CD14-positive monocyte (primary cell): Measurements from ENCODE around the gene SSBP2. TPM values are rescaled to one million over a fixed set of nuclear protein-coding genes. Genes with fewer than 3 reads are reported as not detected.
A peak's percentile ranks its signal among the peaks of the same experiment; 100 is the strongest.

ENCODE experiments used
- DNase-seq, 3 donors: peaks; one replicate each; pipeline ENCODE4 v3.0.0-alpha.2; 2011 to 2022
- H2AFZ ChIP-seq: 2 replicates; pipeline ENCODE4 v1.6.0; 2012; ENCODE audit warnings: mild to moderate bottlenecking, low read depth, low read length, inconsistent platforms; ENCODE audit not compliant: insufficient read depth, poor library complexity, severe bottlenecking
- H3K27ac ChIP-seq, 2 donors: 1 replicate in 1 of 2; 2 replicates in 1 of 2; pipeline ENCODE4 v1.5.1; 2012 to 2013; ENCODE audit warnings: low read length in 2 of 2, control low read depth in 1 of 2, inconsistent platforms in 1 of 2, low read depth in 1 of 2, mild to moderate bottlenecking in 1 of 2
- H3K27me3 ChIP-seq, 2 donors: one replicate each; pipeline versions ENCODE4 v1.6.0 to v1.6.1; 2011 to 2013; ENCODE audit warnings: low read length in 2 of 2; ENCODE audit not compliant: control insufficient read depth in 2 of 2, insufficient read depth in 2 of 2
- H3K36me3 ChIP-seq, 2 donors: replicated peaks in 1 of 2; 1 replicate in 1 of 2; 2 replicates in 1 of 2; pipeline versions ENCODE4 v1.5.1 to v1.6.1; 2012 to 2013; ENCODE audit warnings: low read length in 2 of 2, control low read depth in 1 of 2, inconsistent platforms in 1 of 2, mild to moderate bottlenecking in 1 of 2; ENCODE audit not compliant: insufficient read depth in 2 of 2, control insufficient read depth in 1 of 2
- H3K4me1 ChIP-seq, 2 donors: 1 replicate in 1 of 2; 2 replicates in 1 of 2; pipeline versions ENCODE4 v1.5.1 to v1.6.1; 2012 to 2013; ENCODE audit warnings: low read length in 2 of 2, control low read depth in 1 of 2, inconsistent platforms in 1 of 2, mild to moderate bottlenecking in 1 of 2, moderate library complexity in 1 of 2; ENCODE audit not compliant: insufficient read depth in 2 of 2, control insufficient read depth in 1 of 2
- H3K4me2 ChIP-seq: replicated peaks from 2 replicates; pipeline ENCODE3; 2012; ENCODE audit warnings: low read length, moderate library complexity, mild to moderate bottlenecking; ENCODE audit not compliant: poor library complexity, severe bottlenecking; ENCODE audit errors: extremely low read depth
- H3K4me3 ChIP-seq, 3 experiments: fragments of 200-600 bp in 1 of 3; sonication (generic) in 1 of 3; replicated peaks in 1 of 3; 1 replicate in 2 of 3; 2 replicates in 1 of 3; pipeline ENCODE4 v1.5.1; 2011 to 2013; ENCODE audit warnings: low read length in 3 of 3, mild to moderate bottlenecking in 3 of 3, control low read depth in 2 of 3, low read depth in 2 of 3, inconsistent platforms in 1 of 3, moderate library complexity in 1 of 3
- H3K79me2 ChIP-seq: 2 replicates; pipeline ENCODE4 v1.6.0; 2012; ENCODE audit warnings: mild to moderate bottlenecking, control low read depth, inconsistent platforms, low read length, moderate library complexity; ENCODE audit not compliant: insufficient read depth
- H3K9ac ChIP-seq: 2 replicates; pipeline ENCODE4 v1.6.0; 2017; ENCODE audit warnings: low read length, mild to moderate bottlenecking; ENCODE audit not compliant: insufficient read depth, poor library complexity, severe bottlenecking
- H3K9me3 ChIP-seq, 2 donors: replicated peaks in 1 of 2; 1 replicate in 1 of 2; 2 replicates in 1 of 2; pipeline versions ENCODE4 v1.5.1 to v1.6.1; 2012 to 2013; ENCODE audit warnings: low read length in 2 of 2, control low read depth in 1 of 2; ENCODE audit not compliant: control insufficient read depth in 1 of 2, insufficient read depth in 1 of 2
- H4K20me1 ChIP-seq: 2 replicates; pipeline ENCODE4 v1.6.0; 2012; ENCODE audit warnings: mild to moderate bottlenecking, low read length, control low read depth, moderate library complexity; ENCODE audit not compliant: insufficient read depth
- H3K27ac Mint-ChIP-seq, 7 donors: one replicate each; pipeline ENCODE4 v1.8.0; 2020; ENCODE audit warnings: mild to moderate bottlenecking in 7 of 7, mixed read lengths in 7 of 7, moderate library complexity in 6 of 7, inconsistent platforms in 2 of 7
- H3K27me3 Mint-ChIP-seq, 3 donors: one replicate each; pipeline ENCODE4 v1.8.0; 2021 to 2022; ENCODE audit warnings: low read depth in 3 of 3, mild to moderate bottlenecking in 3 of 3, mixed read lengths in 3 of 3, moderate library complexity in 3 of 3, inconsistent platforms in 1 of 3
- H3K36me3 Mint-ChIP-seq, 2 donors: one replicate each; pipeline ENCODE4 v1.8.0; 2020; ENCODE audit warnings: mixed read lengths in 2 of 2, inconsistent platforms in 1 of 2, mild to moderate bottlenecking in 1 of 2
- H3K4me1 Mint-ChIP-seq: one replicate; pipeline ENCODE4 v1.8.0; 2020; ENCODE audit warnings: mild to moderate bottlenecking, mixed read lengths
- H3K4me3 Mint-ChIP-seq, 2 donors: one replicate each; pipeline ENCODE4 v1.8.0; 2020; ENCODE audit warnings: mild to moderate bottlenecking in 2 of 2, mixed read lengths in 2 of 2, moderate library complexity in 1 of 2
- H3K9me3 Mint-ChIP-seq, 7 donors: one replicate each; pipeline ENCODE4 v1.8.0; 2020 to 2022; ENCODE audit warnings: mixed read lengths in 7 of 7, mild to moderate bottlenecking in 6 of 7, moderate library complexity in 6 of 7, inconsistent platforms in 2 of 7
- CTCF ChIP-seq: fragments of 200-600 bp; IDR thresholded peaks from one replicate; pipeline ENCODE4 v1.8.0; 2022; ENCODE audit warnings: antibody characterized with exemption, mild to moderate bottlenecking
- WGBS: methylation state at CpG from one replicate; pipeline ENCODE4 v1.1.5; 2013; ENCODE audit warnings: missing lambda C conversion rate; ENCODE audit not compliant: insufficient coverage; 5-methylcytosine and 5-hydroxymethylcytosine counted together
- intact Hi-C, 2 donors: fragments of 100-400 bp; cut with micrococcal nuclease; formaldehyde crosslinking; loops; one replicate each; pipeline versions ENCODE4 v1.15.0 to v1.15.1; 2023
- polyA plus RNA-seq, 3 donors: library from polyadenylated mRNA; depleted of rRNA in 1 of 3; unstranded in 2 of 3; stranded (reverse) in 1 of 3; fragments of 300-500 nt in 2 of 3; fragments of >200 nt in 1 of 3; fragmentation: Illumina TruSeq in 2 of 3; gene quantifications; 1 replicate in 2 of 3; 2 replicates in 1 of 3; pipeline ENCODE4 v1.2.3, GENCODE V29; 2012 to 2021

Gene SSBP2
- polyA plus RNA-seq, 3 donors: 29.1 to 55.2 (median 53.4) TPM

DNA sequence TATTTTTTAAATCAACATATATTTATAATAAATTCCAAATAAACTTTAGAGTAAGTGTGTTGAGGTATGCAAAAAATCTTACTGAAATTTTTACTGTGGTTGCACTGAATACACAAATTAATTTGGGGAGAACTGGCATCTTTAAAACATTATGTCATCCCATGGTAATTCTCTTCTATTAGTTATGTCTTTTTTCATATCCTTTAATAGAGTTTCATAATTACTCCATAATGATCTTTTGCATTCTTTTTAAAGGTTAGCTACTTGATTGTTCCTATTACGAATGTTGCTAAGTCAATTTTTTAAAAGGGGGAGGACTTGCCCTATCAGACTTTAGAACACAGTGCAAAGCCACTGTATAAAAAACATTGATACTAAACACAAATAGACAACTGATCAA lies 26.8 kb downstream of the SSBP2 start:
- Histone ChIP-seq H3K36me3 (no peaks in the 10 kb centered on the region), H3K79me2 (peaks cover 10% of the 10 kb centered on the region), H2AFZ (no peak overlapping the region), H3K4me3 (no peak overlapping the region), H3K27me3 (no peaks in the 10 kb centered on the region), H3K4me1 (no peaks in the 10 kb centered on the region), H4K20me1 (peaks cover 52% of the 10 kb centered on the region), H3K9me3 (no peaks in the 10 kb centered on the region), H3K4me2 (no peak overlapping the region), H3K27ac (no peak overlapping the region), H3K9ac (no peak overlapping the region)
- DNase-seq: no peak
- Mint-ChIP-seq H3K36me3 (no peaks in the 10 kb centered on the region), H3K27ac (no peak overlapping the region), H3K9me3 (no peaks in the 10 kb centered on the region), H3K4me1 (peaks cover 15% of the 10 kb centered on the region), H3K27me3 (no peaks in the 10 kb centered on the region), H3K4me3 (no peak overlapping the region)
- WGBS: no CpG with 5 or more reads among the region's 1 CpG
- TF ChIP-seq CTCF: no peak
- intact Hi-C loops: no loop called here

GRCh38 chr5:81721049-81721448 lies 29.8 kb downstream of the SSBP2 start:
- H3K4me1 Mint-ChIP-seq: peaks cover 20% of the 10 kb centered on the region
- no peaks in the 10 kb centered on the region for H3K27me3 Mint-ChIP-seq
- Histone ChIP-seq H3K4me2 (no peak overlapping the region), H3K9me3 (no peaks in the 10 kb centered on the region), H3K36me3 (no peaks in the 10 kb centered on the region), H3K79me2 (peaks cover 10% of the 10 kb centered on the region), H2AFZ (no peak overlapping the region), H4K20me1 (peaks cover 53% of the 10 kb centered on the region), H3K4me3 (no peak overlapping the region), H3K4me1 (no peaks in the 10 kb centered on the region), H3K27me3 (no peaks in the 10 kb centered on the region), H3K27ac (no peak overlapping the region), H3K9ac (no peak overlapping the region)
- no peaks in the 10 kb centered on the region for H3K36me3 Mint-ChIP-seq
- no peaks in the 10 kb centered on the region for H3K9me3 Mint-ChIP-seq
- peak overlapping the region in 1 of 7 donors; percentile 0 for H3K27ac Mint-ChIP-seq
- intact Hi-C loops: no loop called here
- WGBS: 100% methylated on average over 1 of the region's 2 CpGs
- H3K4me3 Mint-ChIP-seq: no peak overlapping the region
- no peak for DNase-seq
- TF ChIP-seq CTCF: no peak
